GM12878 (cell line): ENCODE measurements around the gene TEX13B. TPM values are rescaled to one million over a fixed set of nuclear protein-coding genes. Genes with fewer than 3 reads are reported as not detected.

ENCODE experiments used
- ATAC-seq: fragments of 200-7000 bp; cut with Tn5 transposase; 3 replicates; pipeline ENCODE4 v1.9.1; 2020; ENCODE audit warnings: mild to moderate bottlenecking, moderate library complexity
- BruUV-seq: library from RNA; stranded (reverse); fragments of 400-500 nt; replicated peaks from 2 replicates; lab custom pipeline; 2021; lab: Mats Ljungman, UMichigan
- CTCF ChIA-PET: fragments of 300-600 bp; sonication (Branson Sonifier 250); formaldehyde crosslinking; extraction: SDS; loops from one replicate; lab custom pipeline; 2021; ENCODE audit warnings: inconsistent platforms; lab: Yijun Ruan, JAX
- POLR2A ChIA-PET: fragments of 350-600 bp; formaldehyde crosslinking; extraction: SDS; loops from one replicate; lab custom pipeline; 2021; ENCODE audit warnings: inconsistent platforms; lab: Charles Lee
- RAD21 ChIA-PET: fragments of 300-600 bp; sonication (Branson Sonifier 250); formaldehyde crosslinking; loops from one replicate; lab custom pipeline; 2023; ENCODE audit warnings: antibody characterized with exemption; ENCODE audit not compliant: unreplicated experiment; lab: Charles Lee
- SMC1A ChIA-PET: fragments of 300-600 bp; sonication (Branson Sonifier 250); formaldehyde crosslinking; loops from one replicate; lab custom pipeline; 2023; ENCODE audit not compliant: unreplicated experiment, uncharacterized antibody; lab: Charles Lee
- DNase-seq: peaks from one replicate; pipeline ENCODE4 v3.0.0-alpha.2; 2011; ENCODE audit warnings: low read depth, low spot score
- FAIRE-seq: peaks from 3 replicates; lab custom pipeline; 2011; peaks lifted over from hg19 to GRCh38; lab: Jason Lieb, UNC
- H2AFZ ChIP-seq: 2 replicates; pipeline ENCODE4 v1.6.0; 2011; ENCODE audit warnings: low read depth, low read length, control low read depth; ENCODE audit not compliant: control insufficient read depth
- H3K27ac ChIP-seq: 2 replicates; pipeline ENCODE4 v1.5.1; 2011; ENCODE audit warnings: control low read depth; ENCODE audit not compliant: control insufficient read depth, insufficient read depth
- H3K27me3 ChIP-seq, 2 experiments: replicated peaks in 1 of 2; 2 replicates each; pipeline versions ENCODE4 v1.6.0 to v1.6.1; 2011; ENCODE audit warnings: low read length in 1 of 2; ENCODE audit not compliant: control insufficient read depth in 2 of 2, insufficient read depth in 2 of 2
- H3K36me3 ChIP-seq, 2 experiments: 2 replicates each; pipeline ENCODE4 v1.5.1; 2011; ENCODE audit warnings: low read length in 1 of 2; ENCODE audit not compliant: control insufficient read depth in 2 of 2, insufficient read depth in 2 of 2
- H3K4me1 ChIP-seq: 2 replicates; pipeline ENCODE4 v1.6.1; 2011; ENCODE audit warnings: mild to moderate bottlenecking, low read length, moderate library complexity, mixed read lengths; ENCODE audit not compliant: control insufficient read depth, insufficient read depth
- H3K4me2 ChIP-seq: 2 replicates; pipeline ENCODE4 v1.6.0; 2011; ENCODE audit warnings: control low read depth; ENCODE audit not compliant: control insufficient read depth, insufficient read depth
- H3K4me3 ChIP-seq: fragments of 200-600 bp; sonication (generic); 2 replicates; pipeline ENCODE4 v1.5.1; 2016
- H3K79me2 ChIP-seq: 2 replicates; pipeline ENCODE4 v1.6.0; 2011; ENCODE audit warnings: low read length; ENCODE audit not compliant: control insufficient read depth, insufficient read depth
- H3K9ac ChIP-seq: 2 replicates; pipeline ENCODE4 v1.8.0; 2011; ENCODE audit warnings: low read length, control low read depth, mixed read lengths; ENCODE audit not compliant: control insufficient read depth, insufficient read depth
- H3K9me3 ChIP-seq: replicated peaks from 3 replicates; pipeline ENCODE4 v1.5.1; 2011; ENCODE audit warnings: mild to moderate bottlenecking, low read length; ENCODE audit not compliant: control insufficient read depth, insufficient read depth
- H4K20me1 ChIP-seq: 2 replicates; pipeline ENCODE4 v1.6.0; 2011; ENCODE audit not compliant: control insufficient read depth, insufficient read depth
- BHLHE40 ChIP-seq, 2 experiments: fragments of 450-650 bp in 1 of 2; IDR thresholded peaks; 2 replicates each; pipeline ENCODE4 v1.6.1; 2011 to 2017; ENCODE audit warnings: low read depth in 2 of 2, borderline replicate concordance in 1 of 2, improper control_type of control experiment in 1 of 2, low read length in 1 of 2, mild to moderate bottlenecking in 1 of 2
- CBFB ChIP-seq: IDR thresholded peaks from 2 replicates; pipeline ENCODE4 v1.6.1; 2016; ENCODE audit warnings: antibody characterized with exemption, low read depth
- CTCF ChIP-seq, 3 experiments: IDR thresholded peaks in 2 of 3; conservative IDR thresholded peaks in 1 of 3; 2 replicates each; pipeline ENCODE4 v1.5.1; 2011; ENCODE audit warnings: low read depth in 3 of 3, low read length in 3 of 3, mild to moderate bottlenecking in 3 of 3, control low read depth in 2 of 3, moderate library complexity in 2 of 3, inconsistent platforms in 1 of 3, mixed read lengths in 1 of 3; ENCODE audit not compliant: control insufficient read depth in 2 of 3, insufficient read depth in 1 of 3; ENCODE audit errors: extremely low read depth in 1 of 3
- E4F1 ChIP-seq: fragments of 450-650 bp; IDR thresholded peaks from 2 replicates; pipeline ENCODE4 v1.6.1; 2018; ENCODE audit warnings: borderline replicate concordance, mild to moderate bottlenecking; ENCODE audit not compliant: partially characterized antibody
- EGR1 ChIP-seq, 2 experiments: IDR thresholded peaks; 1 replicate in 1 of 2; 2 replicates in 1 of 2; pipeline ENCODE4 v1.6.1; 2011 to 2012; ENCODE audit warnings: low read depth in 2 of 2, low read length in 2 of 2, borderline replicate concordance in 1 of 2, mild to moderate bottlenecking in 1 of 2, moderate library complexity in 1 of 2
- HCFC1 ChIP-seq: fragments of 150-350 bp; IDR thresholded peaks from 2 replicates; pipeline ENCODE4 v1.6.1; 2014; ENCODE audit warnings: low read length
- IKZF1 ChIP-seq: fragments of 450-650 bp; conservative IDR thresholded peaks from 2 replicates; pipeline ENCODE4 v1.6.1; 2017; ENCODE audit warnings: antibody characterized with exemption, mild to moderate bottlenecking
- KLF5 ChIP-seq: fragments of 450-650 bp; IDR thresholded peaks from 2 replicates; pipeline ENCODE4 v1.6.1; 2014; ENCODE audit warnings: mild to moderate bottlenecking; ENCODE audit not compliant: partially characterized antibody
- MLLT1 ChIP-seq: fragments of 450-650 bp; IDR thresholded peaks from 2 replicates; pipeline ENCODE4 v1.6.1; 2016; ENCODE audit warnings: mild to moderate bottlenecking
- MYC ChIP-seq: IDR thresholded peaks from 2 replicates; pipeline ENCODE4 v1.6.1; 2011; ENCODE audit warnings: mild to moderate bottlenecking, low read length, moderate library complexity, inconsistent platforms; ENCODE audit not compliant: insufficient read depth, insufficient replicate concordance, insufficient read length, severe bottlenecking
- RAD21 ChIP-seq: IDR thresholded peaks from 2 replicates; pipeline ENCODE4 v1.6.1; 2011; ENCODE audit warnings: mild to moderate bottlenecking, low read depth, low read length, moderate library complexity; ENCODE audit not compliant: insufficient read depth
- SMC3 ChIP-seq: IDR thresholded peaks from 2 replicates; pipeline ENCODE4 v1.6.1; 2011; ENCODE audit warnings: low read length, improper control_type of control experiment, borderline replicate concordance
- USF1 ChIP-seq: IDR thresholded peaks from 2 replicates; pipeline ENCODE4 v1.6.1; 2011; ENCODE audit warnings: borderline replicate concordance, low read depth, mild to moderate bottlenecking, moderate library complexity, mixed read lengths, low read length; ENCODE audit not compliant: insufficient read depth; ENCODE audit errors: extremely low read length
- WRNIP1 ChIP-seq: IDR thresholded peaks from 2 replicates; pipeline ENCODE4 v1.6.1; 2011; ENCODE audit warnings: low read depth, low read length, improper control_type of control experiment, borderline replicate concordance
- ZNF24 ChIP-seq: fragments of 450-650 bp; IDR thresholded peaks from 2 replicates; pipeline ENCODE4 v1.6.1; 2017; ENCODE audit warnings: antibody characterized with exemption, mild to moderate bottlenecking
- ZZZ3 ChIP-seq: IDR thresholded peaks from 2 replicates; pipeline ENCODE4 v1.6.1; 2011; ENCODE audit warnings: low read depth; ENCODE audit not compliant: control insufficient read depth, insufficient read length
- WGBS: methylation state at CpG from one replicate; pipeline ENCODE4 v1.1.6; 2016; ENCODE audit warnings: low lambda C conversion rate; ENCODE audit not compliant: insufficient replicate concordance, insufficient coverage; ENCODE audit errors: missing lambda C conversion rate; 5-methylcytosine and 5-hydroxymethylcytosine counted together
- in situ Hi-C: fragments of 300-500 bp; cut with MboI; formaldehyde crosslinking; loops from 9 replicates; pipeline ENCODE4 v1.14.3; 2018; ENCODE audit warnings: mixed read lengths
- intact Hi-C: fragments of 100-400 bp; cut with micrococcal nuclease; formaldehyde crosslinking; loops from one replicate; pipeline ENCODE4 v1.14.2; 2022; ENCODE audit not compliant: unreplicated experiment
- polyA plus RNA-seq, 11 experiments: library from polyadenylated mRNA; depleted of rRNA in 4 of 11; unstranded in 6 of 11; stranded (reverse) in 5 of 11; fragments of >200 nt; fragmentation: Nextera tagmentation in 4 of 11; fragmentation: Illumina TruSeq in 1 of 11; extraction: Ambion mirVana in 4 of 11; extraction: Trizol in 1 of 11; gene quantifications; 1 replicate in 1 of 11; 2 replicates in 10 of 11; pipeline versions ENCODE4 v1.2.1 to v1.2.3, GENCODE V29; 2011 to 2016; ENCODE audit warnings: inconsistent platforms in 2 of 11, missing spikeins in 2 of 11, low read depth in 1 of 11
- total RNA-seq, 4 experiments: library from RNA; depleted of rRNA in 3 of 4; stranded (reverse); fragments of >200 nt in 3 of 4; fragmentation: Illumina TruSeq in 1 of 4; extraction: Trizol in 1 of 4; gene quantifications; 2 replicates each; pipeline versions ENCODE4 v1.2.1 to v1.2.3, GENCODE V29; 2013 to 2021

The TEX13B gene
- total and polyA plus RNA-seq, 10 of the 15 experiments (the other 5 are each of a cell fraction or from before 2014, with no cell fraction given) = not detected

DNA sequence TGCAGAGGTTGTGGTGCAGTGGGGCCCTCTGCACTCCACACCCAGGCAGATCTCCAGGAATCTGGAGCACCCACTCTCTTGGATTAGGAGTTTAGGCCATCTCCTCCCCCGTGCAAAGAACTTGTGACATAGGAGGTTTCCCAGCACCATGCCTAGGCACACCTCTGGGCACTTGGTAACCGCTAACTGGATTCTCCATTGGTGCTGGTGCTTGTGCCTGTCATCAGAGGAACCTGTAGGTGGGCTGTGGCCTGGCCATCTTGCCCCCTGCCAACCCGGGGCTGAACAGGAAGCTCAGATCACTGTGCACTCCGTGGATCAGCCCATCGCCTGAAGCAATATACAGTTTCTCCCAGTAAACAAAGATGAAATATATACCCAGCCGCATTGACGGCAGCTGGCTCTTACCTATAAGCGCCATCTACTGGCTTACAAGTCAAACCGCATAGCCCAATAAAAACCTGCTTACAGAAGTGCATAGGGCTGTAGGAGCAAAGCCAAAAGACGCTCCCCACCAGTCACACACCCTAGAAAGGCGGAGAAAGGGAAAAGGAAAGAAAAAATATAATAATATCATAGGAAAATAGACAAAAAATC lies 19.1 kb upstream of the TEX13B start:
- no peak for FAIRE-seq
- Histone ChIP-seq H3K4me3 (no peak overlapping the region), H2AFZ (no peak overlapping the region), H3K4me2 (no peak overlapping the region), H3K27ac (no peak overlapping the region), H3K9ac (no peak overlapping the region), H3K27me3 (no peaks in the 10 kb centered on the region), H3K36me3 (no peaks in the 10 kb centered on the region), H4K20me1 (no peaks in the 10 kb centered on the region), H3K79me2 (no peaks in the 10 kb centered on the region), H3K9me3 (no peaks in the 10 kb centered on the region; the same call in 2 of the 3 replicates), H3K4me1 (no peaks in the 10 kb centered on the region)
- SMC1A ChIA-PET = interaction anchor here (1.0 to 1.6 kb wide), 2 partner anchors 17 to 43 kb away, joined by 3 to 4 read pairs; partner anchors contain the start of gene VSIG1
- DNase-seq = no peak
- CTCF ChIA-PET = interaction anchor here (0.5 to 3.3 kb wide), 9 partner anchors 9 to 965 kb away, joined by 3 to 12 read pairs (median 4); no protein-coding TSS in a partner anchor
- POLR2A ChIA-PET = interaction anchor here (0.6 kb wide), 1 partner anchor 220 kb away, joined by 3 read pairs; no protein-coding TSS in a partner anchor
- RAD21 ChIA-PET = no interaction called here
- ATAC-seq = peak; percentile 96
- in situ Hi-C loops (no loop called here), intact Hi-C loops (no loop called here)
- WGBS = 0% methylated on average over 11 of the region's 11 CpGs
- BruUV-seq = no TSS peak
- TF ChIP-seq WRNIP1 (no peak), EGR1 (IDR thresholded peaks at IDR 0.05; ENCODE audit: borderline replicate concordance in 1 of 2, low read depth in 2 of 2, low read length in 2 of 2) (no peak), ZNF24 (no peak), CTCF (IDR thresholded peaks at IDR 0.05 in 2 of 3, conservative IDR thresholded peaks at IDR 0.05 in 1 of 3; ENCODE audit: control insufficient read depth in 2 of 3, extremely low read depth in 1 of 3, insufficient read depth in 1 of 3, low read depth in 3 of 3, low read length in 3 of 3) (peak; percentile 55 to 70 (median 66)), IKZF1 (no peak), BHLHE40 (IDR thresholded peaks at IDR 0.05; ENCODE audit: borderline replicate concordance in 1 of 2, low read depth in 2 of 2, low read length in 1 of 2) (no peak), MLLT1 (no peak), ZZZ3 (no peak), RAD21 (peak; percentile 48), MYC (no peak), USF1 (no peak), SMC3 (peak; percentile 41; the same call in 1 of the 2 replicates), CBFB (no peak), KLF5 (no peak), E4F1 (no peak), HCFC1 (no peak)
